Endothelial cell of umbilical vein (primary cell): ENCODE data around the gene RAB3GAP2. TPM values are rescaled to one million over a fixed set of nuclear protein-coding genes. Genes with fewer than 3 reads are reported as not detected.

Experiments
- BruUV-seq: library from RNA; stranded (reverse); fragments of 400-500 nt; replicated peaks from 2 replicates; lab custom pipeline; 2021; lab: Mats Ljungman, UMichigan
- CTCF ChIA-PET: fragments of 300-600, 350-600 bp; sonication (Branson Sonifier 250); formaldehyde crosslinking; loops from one replicate; lab custom pipeline; 2021; ENCODE audit warnings: antibody characterized with exemption, inconsistent platforms; lab: Charles Lee
- POLR2A ChIA-PET: fragments of 300-600, 350-600 bp; sonication (Branson Sonifier 250); formaldehyde crosslinking; loops from one replicate; lab custom pipeline; 2021; ENCODE audit warnings: antibody characterized with exemption, inconsistent platforms; lab: Charles Lee
- DNase-seq: peaks from one replicate; pipeline ENCODE4 v3.0.0-alpha.2; 2011; ENCODE audit warnings: low read depth, low spot score
- FAIRE-seq: peaks from 2 replicates; lab custom pipeline; 2011; peaks lifted over from hg19 to GRCh38; lab: Jason Lieb, UNC
- H2AFZ ChIP-seq: 2 replicates; pipeline ENCODE4 v1.6.0; 2012; ENCODE audit warnings: low read depth, low read length, control low read depth, inconsistent platforms
- H3K27ac ChIP-seq: 2 replicates; pipeline ENCODE4 v1.5.1; 2011; ENCODE audit warnings: low read depth, mild to moderate bottlenecking, control low read depth, low read length, moderate library complexity; ENCODE audit not compliant: insufficient read depth
- H3K27me3 ChIP-seq, 2 experiments: 2 replicates each; pipeline versions ENCODE4 v1.6.0 to v1.6.1; 2011; ENCODE audit warnings: low read length in 2 of 2, mixed read lengths in 1 of 2; ENCODE audit not compliant: control insufficient read depth in 2 of 2, insufficient read depth in 2 of 2
- H3K36me3 ChIP-seq, 2 experiments: 2 replicates in 1 of 2; 3 replicates in 1 of 2; pipeline ENCODE4 v1.5.1; 2011; ENCODE audit warnings: low read length in 2 of 2, mild to moderate bottlenecking in 1 of 2, moderate library complexity in 1 of 2; ENCODE audit not compliant: control insufficient read depth in 2 of 2, insufficient read depth in 2 of 2; ENCODE audit errors: extremely low read depth in 1 of 2
- H3K4me1 ChIP-seq: 3 replicates; pipeline ENCODE4 v1.5.1; 2011; ENCODE audit warnings: mild to moderate bottlenecking, low read length; ENCODE audit not compliant: control insufficient read depth, insufficient read depth; ENCODE audit errors: extremely low read depth
- H3K4me2 ChIP-seq: 2 replicates; pipeline ENCODE4 v1.6.1; 2011; ENCODE audit warnings: low read length, control low read depth, mixed read lengths; ENCODE audit not compliant: insufficient read depth
- H3K4me3 ChIP-seq, 3 experiments: fragments of 200-600 bp in 1 of 3; sonication (generic), shearing (Covaris generic) in 1 of 3; replicated peaks in 1 of 3; 2 replicates each; pipeline ENCODE4 v1.5.1; 2011 to 2016; ENCODE audit warnings: control low read depth in 3 of 3, low read length in 3 of 3, mild to moderate bottlenecking in 2 of 3, inconsistent platforms in 1 of 3, low read depth in 1 of 3, moderate library complexity in 1 of 3; ENCODE audit not compliant: insufficient read depth in 1 of 3
- H3K79me2 ChIP-seq: 2 replicates; pipeline ENCODE4 v1.6.0; 2012; ENCODE audit warnings: low read length, inconsistent platforms; ENCODE audit not compliant: control insufficient read depth, insufficient read depth
- H3K9ac ChIP-seq: replicated peaks from 2 replicates; pipeline ENCODE3; 2011; ENCODE audit warnings: low read length, control low read depth; ENCODE audit not compliant: insufficient read depth; ENCODE audit errors: extremely low read depth
- H3K9me1 ChIP-seq: replicated peaks from 3 replicates; pipeline ENCODE4 v1.6.0; 2011; ENCODE audit warnings: mild to moderate bottlenecking, low read length; ENCODE audit not compliant: control insufficient read depth, insufficient read depth; ENCODE audit errors: extremely low read depth
- H3K9me3 ChIP-seq: replicated peaks from 2 replicates; pipeline ENCODE4 v1.5.1; 2012; ENCODE audit warnings: low read length, inconsistent platforms; ENCODE audit not compliant: control insufficient read depth, insufficient read depth
- H4K20me1 ChIP-seq: replicated peaks from 2 replicates; pipeline ENCODE3; 2011; ENCODE audit warnings: mild to moderate bottlenecking, low read length; ENCODE audit not compliant: control insufficient read depth, insufficient read depth; ENCODE audit errors: extremely low read depth
- EZH2 ChIP-seq: IDR thresholded peaks from 2 replicates; pipeline ENCODE4 v1.6.1; 2012; ENCODE audit warnings: borderline replicate concordance, low read depth, mild to moderate bottlenecking, moderate library complexity, low read length, inconsistent platforms; ENCODE audit not compliant: severe bottlenecking
- POLR2AphosphoS5 ChIP-seq: IDR thresholded peaks from 2 replicates; pipeline ENCODE4 v1.6.1; 2012; ENCODE audit warnings: low read depth, mild to moderate bottlenecking, control low read depth, low read length, moderate library complexity; ENCODE audit not compliant: insufficient read depth
- dilution Hi-C: fragments of 300-500 bp; cut with MboI; formaldehyde crosslinking; loops from one replicate; pipeline ENCODE4 v1.15.0; 2019; ENCODE audit warnings: low sequenced_read_pairs; ENCODE audit not compliant: extremely low pct_ligation_motif_present
- intact Hi-C: fragments of 100-400 bp; cut with micrococcal nuclease; formaldehyde crosslinking; loops from one replicate; pipeline ENCODE4 v1.10.0; 2022
- polyA plus RNA-seq, 4 experiments: library from polyadenylated mRNA; depleted of rRNA in 3 of 4; stranded (reverse) in 3 of 4; unstranded in 1 of 4; fragments of >200 nt; gene quantifications; 2 replicates each; pipeline versions ENCODE4 v1.2.1 to v1.2.3, GENCODE V29; 2011 to 2012; ENCODE audit warnings: missing spikeins in 1 of 4
- total RNA-seq: library from RNA; stranded (reverse); gene quantifications from 2 replicates; pipeline ENCODE4 v1.2.3, GENCODE V29; 2021
- TF ChIP-seq, protein P1 (sequence below), 2 donors: IDR thresholded peaks; 1 replicate in 1 of 2; 2 replicates in 1 of 2; pipeline ENCODE4 v1.5.1; 2011; ENCODE audit warnings: low read length in 2 of 2, mild to moderate bottlenecking in 2 of 2, moderate library complexity in 2 of 2, control low read depth in 1 of 2, inconsistent platforms in 1 of 2, low read depth in 1 of 2; ENCODE audit not compliant: insufficient read depth in 1 of 2; ENCODE audit errors: extremely low read depth in 1 of 2

RAB3GAP2 gene
- total and polyA plus RNA-seq, 2 donors (not counting 3 experiments of a cell fraction or from before 2014, with no cell fraction given), result 11.1 to 37.4 TPM

- Histone ChIP-seq H3K27ac (no peak overlapping the region), H3K4me3 (no peak overlapping the region), H4K20me1 (peaks cover 2% of the 10 kb centered on the region), H3K9me3 (no peaks in the 10 kb centered on the region), H3K4me2 (no peak overlapping the region), H3K36me3 (no peaks in the 10 kb centered on the region), H2AFZ (no peak overlapping the region), H3K27me3 (no peaks in the 10 kb centered on the region), H3K9ac (no peak overlapping the region), H3K79me2 (peaks cover 12% of the 10 kb centered on the region), H3K4me1 (no peaks in the 10 kb centered on the region), H3K9me1 (no peaks in the 10 kb centered on the region)
- CTCF ChIA-PET, result interaction anchor here (0.9 to 2.1 kb wide), 9 partner anchors 9 to 570 kb away, joined by 3 to 20 read pairs (median 5); no protein-coding TSS in a partner anchor
- no peak for TF ChIP-seq POLR2AphosphoS5
- TF ChIP-seq, protein P1, sequence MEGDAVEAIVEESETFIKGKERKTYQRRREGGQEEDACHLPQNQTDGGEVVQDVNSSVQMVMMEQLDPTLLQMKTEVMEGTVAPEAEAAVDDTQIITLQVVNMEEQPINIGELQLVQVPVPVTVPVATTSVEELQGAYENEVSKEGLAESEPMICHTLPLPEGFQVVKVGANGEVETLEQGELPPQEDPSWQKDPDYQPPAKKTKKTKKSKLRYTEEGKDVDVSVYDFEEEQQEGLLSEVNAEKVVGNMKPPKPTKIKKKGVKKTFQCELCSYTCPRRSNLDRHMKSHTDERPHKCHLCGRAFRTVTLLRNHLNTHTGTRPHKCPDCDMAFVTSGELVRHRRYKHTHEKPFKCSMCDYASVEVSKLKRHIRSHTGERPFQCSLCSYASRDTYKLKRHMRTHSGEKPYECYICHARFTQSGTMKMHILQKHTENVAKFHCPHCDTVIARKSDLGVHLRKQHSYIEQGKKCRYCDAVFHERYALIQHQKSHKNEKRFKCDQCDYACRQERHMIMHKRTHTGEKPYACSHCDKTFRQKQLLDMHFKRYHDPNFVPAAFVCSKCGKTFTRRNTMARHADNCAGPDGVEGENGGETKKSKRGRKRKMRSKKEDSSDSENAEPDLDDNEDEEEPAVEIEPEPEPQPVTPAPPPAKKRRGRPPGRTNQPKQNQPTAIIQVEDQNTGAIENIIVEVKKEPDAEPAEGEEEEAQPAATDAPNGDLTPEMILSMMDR (IDR thresholded peaks at IDR 0.05; ENCODE audit: extremely low read depth in 1 of 2, insufficient read depth in 1 of 2, low read depth in 1 of 2, low read length in 2 of 2), result peak; percentile 13 to 26
- no peak for TF ChIP-seq EZH2
- intact Hi-C loops, result loop anchor here (1.0 to 10.0 kb wide), 2 partner anchors 226 to 383 kb away; no protein-coding TSS in a partner anchor
- dilution Hi-C loops, result no loop called here
- POLR2A ChIA-PET, result no interaction called here
- peak; percentile 29 for DNase-seq
- FAIRE-seq, result no peak
- no TSS peak for BruUV-seq
These were observed 54.8 kb downstream of the RAB3GAP2 start for GRCh38 chr1:220217383-220217988.
